ENCODE data around the gene P2RY2. TPM values are rescaled to one million over a fixed set of nuclear protein-coding genes. Genes with fewer than 3 reads are reported as not detected.

Gene P2RY2
- total and polyA plus RNA-seq, 2 of the 8 experiments (the other 6 are each of a cell fraction or from before 2014, with no cell fraction given): 1.0 to 1.5 TPM

DNA sequence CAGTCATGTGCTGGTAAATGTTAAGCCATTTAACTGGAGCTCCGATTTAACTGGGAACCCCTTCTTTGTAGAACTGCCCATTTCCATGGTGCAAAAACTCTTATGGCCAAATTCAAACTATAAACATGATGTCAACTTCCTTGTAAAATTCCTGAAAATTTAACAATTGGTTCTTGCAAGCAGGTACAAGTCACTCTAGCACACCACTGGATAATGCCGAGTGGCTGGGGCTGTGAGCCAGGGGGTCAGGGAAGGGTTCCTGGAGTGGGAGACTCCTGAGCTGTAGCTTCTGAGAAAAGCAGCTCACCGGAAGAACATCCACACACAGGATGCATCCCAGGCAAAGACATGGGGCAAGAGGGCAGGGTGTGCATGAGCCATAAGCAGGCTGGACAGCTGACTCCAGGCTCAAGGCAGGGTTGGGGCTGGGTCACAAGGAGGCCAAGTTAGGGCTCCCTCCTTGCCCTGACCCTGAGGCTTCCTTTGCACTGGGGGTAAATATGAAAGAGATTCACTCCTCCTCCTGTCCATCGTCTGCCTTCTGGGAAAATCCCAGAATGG, 18.2 kb downstream of the P2RY2 start:
- no peak overlapping the region for H4K91ac ChIP-seq (replicated peaks; ENCODE audit: insufficient read length, low read length)
- no peak overlapping the region for H3K4me3 ChIP-seq (ENCODE audit: extremely low read depth in 1 of 4, insufficient read depth in 2 of 4, low read depth in 3 of 4, low read length in 4 of 4)
- H3K9ac ChIP-seq (replicated peaks in 1 of 4; ENCODE audit: extremely low read depth in 1 of 4, low read depth in 3 of 4, low read length in 3 of 4): no peak overlapping the region
- peaks cover 0 to 4% (median 3%) of the 10 kb centered on the region in 4 experiments; a peak in 3 of 7 replicates for H3K4me1 ChIP-seq (replicated peaks in 1 of 4; ENCODE audit: control insufficient read depth in 3 of 4, insufficient read depth in 4 of 4, low read length in 3 of 4)
- H2BK20ac ChIP-seq (ENCODE audit: low read length): no peak overlapping the region
- no peak overlapping the region for H3K27ac ChIP-seq (ENCODE audit: low read depth, low read length)
- whole genome bisulfite sequencing, 2 experiments (ENCODE audit: extremely low coverage in 1 of 2, insufficient coverage in 1 of 2, insufficient read length in 1 of 2, insufficient replicate concordance in 2 of 2, low coverage in 1 of 2, low lambda C conversion rate in 2 of 2, missing lambda C conversion rate in 1 of 2): 77% methylated on average over 4 of the region's 4 CpGs; no CpG with 5 or more reads in 1 of the 2 experiments
- no peaks in the 10 kb centered on the region for H3K9me3 ChIP-seq (ENCODE audit: insufficient read depth in 2 of 2, low read depth in 1 of 2, low read length in 1 of 2)
- H2BK15ac ChIP-seq (ENCODE audit: low read length): peak overlapping the region; percentile 62; the same call in 1 of the 2 replicates
- no peak overlapping the region for H4K8ac ChIP-seq (ENCODE audit: extremely low read depth, insufficient read depth, low read length)
- H3K36me3 ChIP-seq (ENCODE audit: control insufficient read depth in 2 of 4, insufficient read depth in 4 of 4, low read length in 3 of 4): no peaks in the 10 kb centered on the region
- no peaks in the 10 kb centered on the region for H3K27me3 ChIP-seq (replicated peaks in 1 of 4; ENCODE audit: control insufficient read depth in 3 of 4, extremely low read depth in 1 of 4, insufficient read depth in 3 of 4, low read length in 3 of 4)
- H2BK12ac ChIP-seq (ENCODE audit: low read depth, low read length): peak overlapping the region; percentile 55; the same call in 1 of the 2 replicates
- H3K79me2 ChIP-seq (ENCODE audit: control insufficient read depth in 1 of 2, insufficient read depth in 2 of 2, low read length in 2 of 2): no peaks in the 10 kb centered on the region
- no peak overlapping the region for H4K5ac ChIP-seq (ENCODE audit: insufficient read length, low read depth, low read length)
- H3K23me2 ChIP-seq (ENCODE audit: low read depth, low read length): 0 out of 2 replicates have a peak, but pooled peaks cover 2% of the 10 kb centered on the region
- ChIA-PET POLR2A (ENCODE audit: partially characterized antibody) (interaction anchor here (0.6 to 1.2 kb wide), 4 partner anchors 20 to 565 kb away, joined by 3 to 5 read pairs (median 4); no protein-coding TSS in a partner anchor), CTCF (ENCODE audit: partially characterized antibody) (interaction anchor here (0.6 to 21.6 kb wide), 47 partner anchors 8 to 520 kb away, joined by 3 to 451 read pairs (median 5); partner anchors contain the start of gene P2RY6)
- 0 out of 2 replicates have a peak overlapping the region, but pooled peaks have one; percentile 52 for H3K18ac ChIP-seq (ENCODE audit: extremely low read depth, low read length)
- FAIRE-seq: no peak
- no peak overlapping the region for H3K56ac ChIP-seq (replicated peaks; ENCODE audit: insufficient read length, low read depth, low read length)
- H3K79me1 ChIP-seq (ENCODE audit: low read depth, low read length): no peaks in the 10 kb centered on the region
- H3K4me2 ChIP-seq (ENCODE audit: insufficient read depth in 1 of 2, low read depth in 2 of 2, low read length in 2 of 2): no peak overlapping the region
- no peak overlapping the region for H3K14ac ChIP-seq (ENCODE audit: insufficient read length)
- H3K4ac ChIP-seq (replicated peaks; ENCODE audit: insufficient read length, low read depth, low read length): no peak overlapping the region
- H2BK5ac ChIP-seq (ENCODE audit: low read depth, low read length): no peak overlapping the region
- H3K23ac ChIP-seq (ENCODE audit: insufficient read length): no peak overlapping the region
- no peak overlapping the region for H2AFZ ChIP-seq (ENCODE audit: low read length)
- no peak overlapping the region for H2BK120ac ChIP-seq (replicated peaks; ENCODE audit: low read depth, low read length)
- H2AK5ac ChIP-seq (ENCODE audit: low read depth, low read length): no peak overlapping the region
- H4K20me1 ChIP-seq (replicated peaks in 1 of 2; ENCODE audit: control insufficient read depth in 1 of 2, insufficient read depth in 2 of 2, low read length in 2 of 2): no peaks in the 10 kb centered on the region
- DNase-seq (ENCODE audit: low read depth in 1 of 2, low spot score in 2 of 2): no peak
- TF ChIP-seq KDM4A (IDR thresholded peaks at IDR 0.05; ENCODE audit: low read depth, low read length, severe bottlenecking): no peak
- TF ChIP-seq CBX8 (IDR thresholded peaks at IDR 0.05; ENCODE audit: borderline replicate concordance, low read depth, low read length): no peak
- TF ChIP-seq FOSL1 (IDR thresholded peaks at IDR 0.05; ENCODE audit: insufficient read depth, low read depth, low read length): no peak
- no peak for TF ChIP-seq BACH1 (IDR thresholded peaks at IDR 0.05; ENCODE audit: low read length)
- no peak for TF ChIP-seq RXRA (IDR thresholded peaks at IDR 0.05; ENCODE audit: insufficient read depth, low read depth, low read length)
- TF ChIP-seq KDM1A (IDR thresholded peaks at IDR 0.05; ENCODE audit: borderline replicate concordance, low read length): no peak
- TF ChIP-seq GTF2F1 (IDR thresholded peaks at IDR 0.05; ENCODE audit: borderline replicate concordance, low read depth, low read length): no peak
- TF ChIP-seq, protein P1, sequence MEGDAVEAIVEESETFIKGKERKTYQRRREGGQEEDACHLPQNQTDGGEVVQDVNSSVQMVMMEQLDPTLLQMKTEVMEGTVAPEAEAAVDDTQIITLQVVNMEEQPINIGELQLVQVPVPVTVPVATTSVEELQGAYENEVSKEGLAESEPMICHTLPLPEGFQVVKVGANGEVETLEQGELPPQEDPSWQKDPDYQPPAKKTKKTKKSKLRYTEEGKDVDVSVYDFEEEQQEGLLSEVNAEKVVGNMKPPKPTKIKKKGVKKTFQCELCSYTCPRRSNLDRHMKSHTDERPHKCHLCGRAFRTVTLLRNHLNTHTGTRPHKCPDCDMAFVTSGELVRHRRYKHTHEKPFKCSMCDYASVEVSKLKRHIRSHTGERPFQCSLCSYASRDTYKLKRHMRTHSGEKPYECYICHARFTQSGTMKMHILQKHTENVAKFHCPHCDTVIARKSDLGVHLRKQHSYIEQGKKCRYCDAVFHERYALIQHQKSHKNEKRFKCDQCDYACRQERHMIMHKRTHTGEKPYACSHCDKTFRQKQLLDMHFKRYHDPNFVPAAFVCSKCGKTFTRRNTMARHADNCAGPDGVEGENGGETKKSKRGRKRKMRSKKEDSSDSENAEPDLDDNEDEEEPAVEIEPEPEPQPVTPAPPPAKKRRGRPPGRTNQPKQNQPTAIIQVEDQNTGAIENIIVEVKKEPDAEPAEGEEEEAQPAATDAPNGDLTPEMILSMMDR (IDR thresholded peaks at IDR 0.05; ENCODE audit: control extremely low read depth in 1 of 3, insufficient read depth in 1 of 3, low read depth in 1 of 3, low read length in 3 of 3): no peak
- no peak for TF ChIP-seq KDM5A (IDR thresholded peaks at IDR 0.05; ENCODE audit: low read length)
- no peak for TF ChIP-seq ASH2L (IDR thresholded peaks at IDR 0.05; ENCODE audit: low read length)
